K562 (cell line): ENCODE data around the gene PAIP1. TPM values are rescaled to one million over a fixed set of nuclear protein-coding genes. Genes with fewer than 3 reads are reported as not detected.

Experiments
- ARHGAP35 ChIP-seq: fragments of 450-650 bp; IDR thresholded peaks from 2 replicates; pipeline ENCODE4 v1.6.1; 2018; ENCODE audit not compliant: partially characterized antibody
- BDP1 ChIP-seq: IDR thresholded peaks from 3 replicates; pipeline ENCODE4 v1.6.1; 2011; ENCODE audit not compliant: insufficient read length, insufficient read depth
- CAMTA2 ChIP-seq: fragments of 250-450 bp; sonication (Bioruptor Pico); conservative IDR thresholded peaks from 2 replicates; pipeline ENCODE4 v1.5.1; 2022
- CHCHD3 ChIP-seq: fragments of 250-450 bp; sonication (Bioruptor Pico); IDR thresholded peaks from 2 replicates; pipeline ENCODE4 v2.1.2; 2022; ENCODE audit warnings: mild to moderate bottlenecking
- HDAC1 ChIP-seq, 2 experiments: fragments of 450-650 bp; IDR thresholded peaks; 2 replicates each; pipeline ENCODE4 v1.6.1; 2016 to 2017; ENCODE audit warnings: inconsistent platforms in 1 of 2, mild to moderate bottlenecking in 1 of 2, moderate library complexity in 1 of 2
- HDGF ChIP-seq: fragments of 450-650 bp; IDR thresholded peaks from 2 replicates; pipeline ENCODE4 v1.6.1; 2016
- HNRNPUL1 ChIP-seq: fragments of 200-400 bp; formaldehyde crosslinking; IDR thresholded peaks from 2 replicates; pipeline ENCODE4 v1.6.1; 2017; ENCODE audit warnings: low read length
- L3MBTL2 ChIP-seq: fragments of 450-650 bp; IDR thresholded peaks from 2 replicates; pipeline ENCODE4 v1.6.1; 2016; ENCODE audit warnings: mild to moderate bottlenecking, moderate library complexity
- NEUROD1 ChIP-seq: fragments of 150-350 bp; IDR thresholded peaks from 2 replicates; pipeline ENCODE4 v1.6.1; 2014; ENCODE audit warnings: borderline replicate concordance, low read length, low read depth; ENCODE audit not compliant: partially characterized antibody
- NONO ChIP-seq, 2 experiments: fragments of 200-400 bp in 1 of 2; fragments of 450-650 bp in 1 of 2; formaldehyde crosslinking in 1 of 2; IDR thresholded peaks; 2 replicates each; pipeline ENCODE4 v1.6.1; 2017; ENCODE audit warnings: low read depth in 2 of 2, mild to moderate bottlenecking in 2 of 2, moderate library complexity in 2 of 2, low read length in 1 of 2
- POLR2A ChIP-seq: fragments of 450-650 bp; conservative IDR thresholded peaks from 2 replicates; pipeline ENCODE4 v1.6.1; 2016
- POLR2AphosphoS5 ChIP-seq: IDR thresholded peaks from 2 replicates; pipeline ENCODE4 v1.6.1; 2011; ENCODE audit warnings: mild to moderate bottlenecking, low read depth, low read length, moderate library complexity; ENCODE audit not compliant: control insufficient read depth, insufficient read depth
- PTRF ChIP-seq: fragments of 450-650 bp; IDR thresholded peaks from 2 replicates; pipeline ENCODE4 v1.6.1; 2016; ENCODE audit warnings: mild to moderate bottlenecking, missing genetic modification characterization, missing compliant biosample characterization
- RAD51 ChIP-seq: fragments of 450-650 bp; IDR thresholded peaks from 2 replicates; pipeline ENCODE4 v1.7.1; 2016; ENCODE audit warnings: low read depth, mild to moderate bottlenecking, borderline replicate concordance
- RBM14 ChIP-seq: fragments of 200-400 bp; formaldehyde crosslinking; IDR thresholded peaks from 2 replicates; pipeline ENCODE4 v1.6.1; 2018; ENCODE audit warnings: low read depth, mild to moderate bottlenecking, low read length, moderate library complexity, borderline replicate concordance; ENCODE audit not compliant: insufficient read depth
- RBM15 ChIP-seq: fragments of 200-400 bp; formaldehyde crosslinking; IDR thresholded peaks from 2 replicates; pipeline ENCODE4 v1.6.1; 2018; ENCODE audit warnings: mild to moderate bottlenecking, low read length, moderate library complexity; ENCODE audit not compliant: insufficient read depth
- SIN3A ChIP-seq, 2 experiments: fragments of 150-350 bp in 1 of 2; IDR thresholded peaks; 2 replicates each; pipeline ENCODE4 v1.6.1; 2011 to 2016; ENCODE audit warnings: borderline replicate concordance in 2 of 2, low read depth in 2 of 2, low read length in 2 of 2, mild to moderate bottlenecking in 2 of 2, moderate library complexity in 2 of 2; ENCODE audit not compliant: control insufficient read depth in 1 of 2
- STAT5A ChIP-seq: IDR thresholded peaks from 2 replicates; pipeline ENCODE4 v1.6.1; 2012; ENCODE audit warnings: low read length, inconsistent platforms, borderline replicate concordance
- ZNF561 ChIP-seq: fragments of 450-650 bp; formaldehyde crosslinking; conservative IDR thresholded peaks from 2 replicates; pipeline ENCODE4 v1.4.0; 2020; ENCODE audit warnings: mild to moderate bottlenecking, moderate library complexity
- ZNF695 ChIP-seq: fragments of 450-650 bp; formaldehyde crosslinking; IDR thresholded peaks from 2 replicates; pipeline ENCODE4 v1.4.0; 2020; ENCODE audit warnings: mild to moderate bottlenecking, moderate library complexity
- ZSCAN32 ChIP-seq: fragments of 450-650 bp; formaldehyde crosslinking; IDR thresholded peaks from 2 replicates; pipeline ENCODE4 v1.4.0; 2020; ENCODE audit warnings: mild to moderate bottlenecking, moderate library complexity
- ZZZ3 ChIP-seq: fragments of 450-650 bp; IDR thresholded peaks from 2 replicates; pipeline ENCODE4 v1.6.1; 2016; ENCODE audit warnings: antibody characterized with exemption, mild to moderate bottlenecking, moderate library complexity
- polyA plus RNA-seq, 8 experiments: library from polyadenylated mRNA; depleted of rRNA in 4 of 8; stranded (reverse) in 5 of 8; unstranded in 3 of 8; fragments of >200 nt; fragmentation: Nextera tagmentation in 2 of 8; fragmentation: Illumina TruSeq in 1 of 8; extraction: Ambion mirVana in 2 of 8; extraction: Trizol in 1 of 8; gene quantifications; 2 replicates each; pipeline versions ENCODE4 v1.2.1 to v1.2.3, GENCODE V29; 2011 to 2014; ENCODE audit warnings: inconsistent platforms in 1 of 8, missing spikeins in 1 of 8
- total RNA-seq, 7 experiments: library from RNA; depleted of rRNA in 6 of 7; stranded (reverse); fragments of >200 nt in 6 of 7; fragmentation: Illumina TruSeq in 2 of 7; extraction: Trizol in 2 of 7; gene quantifications; 2 replicates each; pipeline versions ENCODE4 v1.2.1 to v1.2.3, GENCODE V29; 2011 to 2021; ENCODE audit warnings: low replicate concordance in 1 of 7
- TF ChIP-seq, protein P1 (sequence below): sonication (generic); formaldehyde crosslinking; IDR thresholded peaks from 2 replicates; pipeline ENCODE4 v1.8.0; 2023; ENCODE audit warnings: mild to moderate bottlenecking, missing genetic modification reagents
- TF ChIP-seq, protein P2 (sequence below): fragments of 450-650 bp; conservative IDR thresholded peaks from 2 replicates; pipeline ENCODE4 v1.6.1; 2016; ENCODE audit warnings: missing genetic modification characterization, low read depth, mild to moderate bottlenecking, control low read depth, missing compliant biosample characterization
- TF ChIP-seq, protein P3 (sequence below): sonication (generic); formaldehyde crosslinking; IDR thresholded peaks from 2 replicates; pipeline ENCODE4 v1.9.0; 2022; ENCODE audit warnings: mild to moderate bottlenecking, missing genetic modification reagents
- TF ChIP-seq, protein P4 (sequence below): fragments of 450-650 bp; formaldehyde crosslinking; IDR thresholded peaks from 2 replicates; pipeline ENCODE4 v1.4.0; 2020; ENCODE audit warnings: mild to moderate bottlenecking

PAIP1 gene
- total and polyA plus RNA-seq, 9 of the 15 experiments (the other 6 are each of a cell fraction or from before 2014, with no cell fraction given), result 51.7 to 181 (median 102) TPM

DNA sequence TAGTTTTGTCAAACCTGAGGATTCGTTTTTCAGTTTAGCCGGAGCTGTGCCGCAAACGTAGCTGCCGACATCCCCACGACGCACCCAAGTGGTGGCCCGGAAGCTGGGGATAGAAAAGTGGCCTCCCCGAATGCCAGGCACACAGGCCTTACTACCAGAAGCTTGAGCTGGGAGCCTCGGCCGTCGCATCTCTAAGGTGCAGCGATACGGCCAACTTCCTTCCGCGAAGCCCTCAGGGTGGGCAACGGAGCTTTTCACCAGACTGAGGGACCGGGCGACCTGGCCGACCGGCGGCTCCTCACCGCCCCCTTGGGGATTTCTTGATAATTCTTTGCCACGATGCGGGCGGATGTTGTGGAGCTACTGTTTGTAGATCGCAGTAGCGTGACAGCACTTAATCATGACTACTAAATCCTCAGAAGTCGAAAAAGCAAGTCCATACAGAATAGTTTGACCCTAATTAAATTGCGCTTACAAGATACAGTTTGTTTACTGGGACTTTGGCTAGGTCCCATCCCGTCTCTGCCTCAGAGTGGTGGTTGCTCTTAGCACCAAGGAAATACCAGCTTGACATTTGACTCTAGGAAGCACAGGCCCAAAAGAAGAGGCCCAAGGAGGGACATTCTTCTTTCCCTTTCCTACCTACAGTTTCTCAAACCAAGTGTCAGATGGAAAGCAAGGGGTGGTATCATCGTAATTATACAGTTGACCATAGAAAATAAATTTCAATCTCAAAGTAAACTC lies 72.6 kb downstream of the PAIP1 start (continued):
- TF ChIP-seq POLR2AphosphoS5 (no peak), NONO (IDR thresholded peaks at IDR 0.05; ENCODE audit: low read depth in 2 of 2, low read length in 1 of 2) (no peak), RAD51 (0 out of 2 replicates have a peak, but pooled peaks have one; percentile 4), POLR2A (peak; percentile 81), NEUROD1 (no peak), ZSCAN32 (CRISPR knock-in tag) (no peak; the same call in 1 of the 2 replicates), ZNF561 (CRISPR knock-in tag) (no peak), STAT5A (no peak), ZZZ3 (peak; percentile 81; the same call in 1 of the 2 replicates), CAMTA2 (CRISPR knock-in tag) (no peak), RBM15 (no peak), ARHGAP35 (no peak), PTRF (tag) (no peak), SIN3A (IDR thresholded peaks at IDR 0.05; ENCODE audit: borderline replicate concordance in 2 of 2, control insufficient read depth in 1 of 2, low read depth in 2 of 2, low read length in 2 of 2) (peak in 1 of 2 experiments; percentile 72; a peak in 1 of 4 replicates), RBM14 (no peak), L3MBTL2 (peak; percentile 89), HDGF (peak; percentile 37; the same call in 1 of the 2 replicates), HNRNPUL1 (no peak), CHCHD3 (CRISPR knock-in tag) (no peak), HDAC1 (IDR thresholded peaks at IDR 0.05) (no peak), BDP1 (no peak), ZNF695 (CRISPR knock-in tag) (no peak)
- TF ChIP-seq, protein P1, sequence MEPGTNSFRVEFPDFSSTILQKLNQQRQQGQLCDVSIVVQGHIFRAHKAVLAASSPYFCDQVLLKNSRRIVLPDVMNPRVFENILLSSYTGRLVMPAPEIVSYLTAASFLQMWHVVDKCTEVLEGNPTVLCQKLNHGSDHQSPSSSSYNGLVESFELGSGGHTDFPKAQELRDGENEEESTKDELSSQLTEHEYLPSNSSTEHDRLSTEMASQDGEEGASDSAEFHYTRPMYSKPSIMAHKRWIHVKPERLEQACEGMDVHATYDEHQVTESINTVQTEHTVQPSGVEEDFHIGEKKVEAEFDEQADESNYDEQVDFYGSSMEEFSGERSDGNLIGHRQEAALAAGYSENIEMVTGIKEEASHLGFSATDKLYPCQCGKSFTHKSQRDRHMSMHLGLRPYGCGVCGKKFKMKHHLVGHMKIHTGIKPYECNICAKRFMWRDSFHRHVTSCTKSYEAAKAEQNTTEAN (CRISPR knock-in tag), result no peak
- TF ChIP-seq, protein P2, sequence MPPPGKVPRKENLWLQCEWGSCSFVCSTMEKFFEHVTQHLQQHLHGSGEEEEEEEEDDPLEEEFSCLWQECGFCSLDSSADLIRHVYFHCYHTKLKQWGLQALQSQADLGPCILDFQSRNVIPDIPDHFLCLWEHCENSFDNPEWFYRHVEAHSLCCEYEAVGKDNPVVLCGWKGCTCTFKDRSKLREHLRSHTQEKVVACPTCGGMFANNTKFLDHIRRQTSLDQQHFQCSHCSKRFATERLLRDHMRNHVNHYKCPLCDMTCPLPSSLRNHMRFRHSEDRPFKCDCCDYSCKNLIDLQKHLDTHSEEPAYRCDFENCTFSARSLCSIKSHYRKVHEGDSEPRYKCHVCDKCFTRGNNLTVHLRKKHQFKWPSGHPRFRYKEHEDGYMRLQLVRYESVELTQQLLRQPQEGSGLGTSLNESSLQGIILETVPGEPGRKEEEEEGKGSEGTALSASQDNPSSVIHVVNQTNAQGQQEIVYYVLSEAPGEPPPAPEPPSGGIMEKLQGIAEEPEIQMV (tag), result no peak
- TF ChIP-seq, protein P3, sequence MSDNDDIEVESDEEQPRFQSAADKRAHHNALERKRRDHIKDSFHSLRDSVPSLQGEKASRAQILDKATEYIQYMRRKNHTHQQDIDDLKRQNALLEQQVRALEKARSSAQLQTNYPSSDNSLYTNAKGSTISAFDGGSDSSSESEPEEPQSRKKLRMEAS, result no peak
- TF ChIP-seq, protein P4, sequence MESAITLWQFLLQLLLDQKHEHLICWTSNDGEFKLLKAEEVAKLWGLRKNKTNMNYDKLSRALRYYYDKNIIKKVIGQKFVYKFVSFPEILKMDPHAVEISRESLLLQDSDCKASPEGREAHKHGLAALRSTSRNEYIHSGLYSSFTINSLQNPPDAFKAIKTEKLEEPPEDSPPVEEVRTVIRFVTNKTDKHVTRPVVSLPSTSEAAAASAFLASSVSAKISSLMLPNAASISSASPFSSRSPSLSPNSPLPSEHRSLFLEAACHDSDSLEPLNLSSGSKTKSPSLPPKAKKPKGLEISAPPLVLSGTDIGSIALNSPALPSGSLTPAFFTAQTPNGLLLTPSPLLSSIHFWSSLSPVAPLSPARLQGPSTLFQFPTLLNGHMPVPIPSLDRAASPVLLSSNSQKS (CRISPR knock-in tag), result no peak
